ENCODE results near the gene LCN6. TPM values are rescaled to one million over a fixed set of nuclear protein-coding genes. Genes with fewer than 3 reads are reported as not detected.

The LCN6 gene
- total RNA-seq, 1 experiment from 2014 or later, result not detected

DNA sequence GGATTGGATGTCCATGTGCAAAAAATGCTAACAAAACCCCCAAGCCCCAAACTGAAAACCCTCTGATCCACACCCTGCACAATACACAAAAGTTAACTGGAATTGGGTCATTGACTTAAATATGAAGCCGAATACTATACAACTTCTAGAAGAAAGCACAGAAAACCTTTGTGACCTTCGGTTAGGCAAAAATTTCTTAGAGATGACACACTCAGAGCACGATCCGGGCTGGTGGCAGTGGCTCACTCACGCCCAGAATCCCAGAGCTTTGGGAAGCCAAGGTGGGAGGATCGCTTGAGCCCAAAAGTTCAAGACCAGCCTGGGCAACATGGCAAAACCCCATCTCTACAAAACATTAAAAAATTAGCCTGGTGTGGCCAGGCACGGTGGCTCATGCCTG is 37.8 kb downstream of the LCN6 start:
- H3K23ac ChIP-seq (ENCODE audit: insufficient read length, low read depth, low read length), result no peak overlapping the region
- H3K27me3 ChIP-seq (ENCODE audit: insufficient read depth, low read length), result no peaks in the 10 kb centered on the region
- H3K23me2 ChIP-seq (ENCODE audit: insufficient read length, low read depth, low read length, poor library complexity, severe bottlenecking), result peaks cover 12% of the 10 kb centered on the region
- H3K9ac ChIP-seq (ENCODE audit: extremely low read depth, insufficient read length, low read length), result no peak overlapping the region
- H3K27ac ChIP-seq (ENCODE audit: insufficient read length, low read depth, low read length), result no peak overlapping the region
- H2AK5ac ChIP-seq (ENCODE audit: insufficient read length, low read length), result no peak overlapping the region
- Mint-ChIP-seq H3K4me3 (no peak overlapping the region; a peak in 1 of 5 replicates), H3K27me3 (ENCODE audit: low read depth) (peaks cover 50% of the 10 kb centered on the region), H3K4me1 (peaks cover 3 to 10% of the 10 kb centered on the region in 2 experiments), H3K9me3 (no peaks in the 10 kb centered on the region), H3K36me3 (ENCODE audit: insufficient read depth in 1 of 3, low read depth in 3 of 3) (no peaks in the 10 kb centered on the region), H3K27ac (no peak overlapping the region)
- H3K79me2 ChIP-seq (ENCODE audit: insufficient read depth, low read length), result peaks cover 4% of the 10 kb centered on the region; the same call in 1 of the 2 replicates
- H4K5ac ChIP-seq (ENCODE audit: insufficient read length, low read depth, low read length), result no peak overlapping the region
- H2BK5ac ChIP-seq (ENCODE audit: insufficient read length, low read length), result no peak overlapping the region
- H2AFZ ChIP-seq (ENCODE audit: low read length), result no peak overlapping the region
- no peak overlapping the region for H3K4ac ChIP-seq (ENCODE audit: low read depth, low read length)
- H3T11ph ChIP-seq (ENCODE audit: low read length), result no peak overlapping the region
- no peaks in the 10 kb centered on the region; the same call in 1 of the 2 replicates for H3K4me1 ChIP-seq (ENCODE audit: insufficient read depth, low read length)
- no peak overlapping the region for H3K56ac ChIP-seq (ENCODE audit: insufficient read length, low read depth, low read length)
- H2BK12ac ChIP-seq (ENCODE audit: insufficient read length, low read depth, low read length), result no peak overlapping the region
- DNase-seq, result no peak
- H3K9me3 ChIP-seq (ENCODE audit: control insufficient read depth, low read depth, low read length), result no peaks in the 10 kb centered on the region
- WGBS (ENCODE audit: extremely low coverage, insufficient read length, low lambda C conversion rate), result no CpG with 5 or more reads among the region's 7 CpGs
- no peak overlapping the region for H3K18ac ChIP-seq (ENCODE audit: insufficient read length, low read depth, low read length)
- no peak overlapping the region for H4K91ac ChIP-seq (ENCODE audit: insufficient read length, low read depth, low read length)
- TF ChIP-seq, protein P1, sequence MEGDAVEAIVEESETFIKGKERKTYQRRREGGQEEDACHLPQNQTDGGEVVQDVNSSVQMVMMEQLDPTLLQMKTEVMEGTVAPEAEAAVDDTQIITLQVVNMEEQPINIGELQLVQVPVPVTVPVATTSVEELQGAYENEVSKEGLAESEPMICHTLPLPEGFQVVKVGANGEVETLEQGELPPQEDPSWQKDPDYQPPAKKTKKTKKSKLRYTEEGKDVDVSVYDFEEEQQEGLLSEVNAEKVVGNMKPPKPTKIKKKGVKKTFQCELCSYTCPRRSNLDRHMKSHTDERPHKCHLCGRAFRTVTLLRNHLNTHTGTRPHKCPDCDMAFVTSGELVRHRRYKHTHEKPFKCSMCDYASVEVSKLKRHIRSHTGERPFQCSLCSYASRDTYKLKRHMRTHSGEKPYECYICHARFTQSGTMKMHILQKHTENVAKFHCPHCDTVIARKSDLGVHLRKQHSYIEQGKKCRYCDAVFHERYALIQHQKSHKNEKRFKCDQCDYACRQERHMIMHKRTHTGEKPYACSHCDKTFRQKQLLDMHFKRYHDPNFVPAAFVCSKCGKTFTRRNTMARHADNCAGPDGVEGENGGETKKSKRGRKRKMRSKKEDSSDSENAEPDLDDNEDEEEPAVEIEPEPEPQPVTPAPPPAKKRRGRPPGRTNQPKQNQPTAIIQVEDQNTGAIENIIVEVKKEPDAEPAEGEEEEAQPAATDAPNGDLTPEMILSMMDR (conservative IDR thresholded peaks at IDR 0.05), result no peak
- H4K8ac ChIP-seq (replicated peaks; ENCODE audit: insufficient read length, low read depth, low read length), result no peak overlapping the region
- H2BK15ac ChIP-seq (ENCODE audit: low read depth, low read length), result no peak overlapping the region
- no peak overlapping the region for H2BK20ac ChIP-seq (ENCODE audit: low read depth, low read length, poor library complexity, severe bottlenecking)
- no peak overlapping the region for H2BK120ac ChIP-seq (ENCODE audit: low read depth, low read length, poor library complexity, severe bottlenecking)
- no peak overlapping the region for H3K14ac ChIP-seq (ENCODE audit: insufficient read depth, low read length)
- peaks cover 8% of the 10 kb centered on the region for H3K79me1 ChIP-seq (ENCODE audit: insufficient read depth, low read depth, low read length, poor library complexity, severe bottlenecking)
- no peaks in the 10 kb centered on the region for H4K20me1 ChIP-seq (ENCODE audit: control insufficient read depth, insufficient read depth, insufficient read length)
- H3K4me2 ChIP-seq (ENCODE audit: insufficient read depth, insufficient read length, low read length), result no peak overlapping the region
